GM21367 (cell line): ENCODE data around the gene LDHD.
"Not testable (repeated sequence)": the region's sequence is repeated elsewhere in the genome, so short reads cannot be mapped to it uniquely, and the experiment has no call there.

Source experiments
- ATAC-seq: cut with Tn5 transposase; IDR thresholded peaks from one replicate; pipeline ENCODE4 v1.9.1; 2021; ENCODE audit not compliant: unreplicated experiment

LDHD gene

GRCh38 chr16:75100603-75100990, 16.0 kb downstream of the LDHD start:
- ATAC-seq: no peak

- peak; percentile 64 for ATAC-seq
These were observed 16.6 kb downstream of the LDHD start for GRCh38 chr16:75099738-75100602.

GRCh38 chr16:75099075-75099667, 17.4 kb downstream of the LDHD start:
- no peak for ATAC-seq

- ATAC-seq: no peak
These were observed 18.4 kb downstream of the LDHD start for GRCh38 chr16:75097941-75098901.

GRCh38 chr16:75097191-75097761, 19.3 kb downstream of the LDHD start:
- no peak for ATAC-seq

- ATAC-seq: no peak
These were observed 19.9 kb downstream of the LDHD start for GRCh38 chr16:75096656-75097055.

- ATAC-seq: no peak
These were observed 21.4 kb downstream of the LDHD start for GRCh38 chr16:75095204-75095621.

- ATAC-seq: no peak
These were observed 22.7 kb downstream of the LDHD start for GRCh38 chr16:75093598-75094540.

GRCh38 chr16:75092777-75093176, 23.8 kb downstream of the LDHD start:
- ATAC-seq: no peak

- not testable (repeated sequence) for ATAC-seq
These were observed 25.0 kb downstream of the LDHD start for GRCh38 chr16:75091619-75092018.

GRCh38 chr16:75090899-75091298, 25.7 kb downstream of the LDHD start:
- not testable (repeated sequence) for ATAC-seq

GRCh38 chr16:75089486-75090202, 26.9 kb downstream of the LDHD start:
- ATAC-seq: no peak

GRCh38 chr16:75088934-75089333, 27.6 kb downstream of the LDHD start:
- no peak for ATAC-seq

- ATAC-seq: no peak
These were observed 28.4 kb downstream of the LDHD start for GRCh38 chr16:75088216-75088615.

GRCh38 chr16:75087375-75087979, 29.1 kb downstream of the LDHD start:
- no peak for ATAC-seq

GRCh38 chr16:75086688-75087374, 29.7 kb downstream of the LDHD start:
- no peak for ATAC-seq

GRCh38 chr16:75086281-75086680, 30.3 kb downstream of the LDHD start:
- no peak for ATAC-seq

- ATAC-seq: no peak
These were observed 31.0 kb downstream of the LDHD start for GRCh38 chr16:75085556-75085955.
